IMR-90 (cell line): ENCODE measurements around the gene CH25H. TPM values are rescaled to one million over a fixed set of nuclear protein-coding genes. Genes with fewer than 3 reads are reported as not detected.

ENCODE experiments used
- ATAC-seq: fragments of 200-7000 bp; cut with Tn5 transposase; 2 replicates; pipeline ENCODE4 v1.9.1; 2020; ENCODE audit warnings: low read depth, mild to moderate bottlenecking, moderate library complexity
- BruUV-seq: library from RNA; stranded (reverse); fragments of 400-500 nt; replicated peaks from 2 replicates; lab custom pipeline; 2021; lab: Mats Ljungman, UMichigan
- CTCF ChIA-PET: fragments of 300-600 bp; formaldehyde crosslinking; extraction: SDS; loops from one replicate; lab custom pipeline; 2021; ENCODE audit warnings: antibody characterized with exemption; lab: Yijun Ruan, JAX
- POLR2A ChIA-PET: fragments of 300-600 bp; sonication (Branson Sonifier 250); formaldehyde crosslinking; loops from one replicate; lab custom pipeline; 2022; ENCODE audit warnings: antibody characterized with exemption; ENCODE audit not compliant: unreplicated experiment; lab: Charles Lee
- DNase-seq: peaks from one replicate; pipeline ENCODE4 v3.0.0; 2013
- H2AFZ ChIP-seq: replicated peaks from 2 replicates; pipeline ENCODE3; 2013; ENCODE audit warnings: low read length, mild to moderate bottlenecking; ENCODE audit not compliant: poor library complexity
- H2AK5ac ChIP-seq: 2 replicates; pipeline ENCODE4 v1.6.1; 2013; ENCODE audit warnings: low read depth, low read length, inconsistent platforms
- H2AK9ac ChIP-seq: replicated peaks from 2 replicates; pipeline ENCODE3; 2013; ENCODE audit warnings: mild to moderate bottlenecking, low read depth, low read length, moderate library complexity; ENCODE audit not compliant: poor library complexity
- H2BK120ac ChIP-seq: 2 replicates; pipeline ENCODE4 v1.6.1; 2013; ENCODE audit warnings: low read depth, low read length, inconsistent platforms
- H2BK15ac ChIP-seq: 3 replicates; pipeline ENCODE4 v1.6.1; 2013; ENCODE audit warnings: low read depth, low read length, inconsistent platforms
- H2BK20ac ChIP-seq: 2 replicates; pipeline ENCODE4 v1.6.1; 2013; ENCODE audit warnings: low read depth, mild to moderate bottlenecking, inconsistent platforms, low read length, moderate library complexity
- H2BK5ac ChIP-seq: 2 replicates; pipeline ENCODE4 v1.6.1; 2013; ENCODE audit warnings: mild to moderate bottlenecking, low read depth, low read length, inconsistent platforms; ENCODE audit not compliant: poor library complexity, severe bottlenecking
- H3K14ac ChIP-seq: replicated peaks from 2 replicates; pipeline ENCODE4 v1.6.1; 2013; ENCODE audit warnings: low read depth, low read length, inconsistent platforms
- H3K18ac ChIP-seq: 2 replicates; pipeline ENCODE4 v1.6.1; 2013; ENCODE audit warnings: low read depth, low read length, control low read depth
- H3K23ac ChIP-seq: 2 replicates; pipeline ENCODE4 v1.6.1; 2013; ENCODE audit warnings: low read depth, low read length, inconsistent platforms
- H3K27ac ChIP-seq: 2 replicates; pipeline ENCODE4 v1.5.1; 2013; ENCODE audit warnings: mild to moderate bottlenecking, control low read depth, low read length; ENCODE audit not compliant: insufficient read depth
- H3K27me3 ChIP-seq: 2 replicates; pipeline ENCODE4 v1.6.1; 2013; ENCODE audit warnings: low read length; ENCODE audit not compliant: control insufficient read depth, insufficient read depth
- H3K36me3 ChIP-seq: 2 replicates; pipeline ENCODE4 v1.6.1; 2013; ENCODE audit warnings: low read length, mixed read lengths; ENCODE audit not compliant: control insufficient read depth, insufficient read depth
- H3K4ac ChIP-seq: 2 replicates; pipeline ENCODE4 v1.6.1; 2013; ENCODE audit warnings: low read depth, low read length, inconsistent platforms
- H3K4me1 ChIP-seq: 2 replicates; pipeline ENCODE4 v1.6.1; 2013; ENCODE audit warnings: low read length, mixed read lengths; ENCODE audit not compliant: control insufficient read depth, insufficient read depth
- H3K4me2 ChIP-seq: 2 replicates; pipeline ENCODE4 v1.6.1; 2013; ENCODE audit warnings: low read depth, mild to moderate bottlenecking, control low read depth, low read length, moderate library complexity
- H3K4me3 ChIP-seq: 2 replicates; pipeline ENCODE4 v1.5.1; 2013; ENCODE audit warnings: low read depth, mild to moderate bottlenecking, control low read depth, low read length, moderate library complexity; ENCODE audit not compliant: insufficient read depth
- H3K56ac ChIP-seq: 2 replicates; pipeline ENCODE4 v1.6.1; 2013; ENCODE audit warnings: low read length, inconsistent platforms; ENCODE audit not compliant: insufficient read depth; ENCODE audit errors: extremely low read depth
- H3K79me1 ChIP-seq, 2 experiments: 2 replicates each; pipeline ENCODE4 v1.6.1; 2013; ENCODE audit warnings: low read length in 2 of 2, inconsistent platforms in 1 of 2, low read depth in 1 of 2
- H3K9ac ChIP-seq: 2 replicates; pipeline ENCODE4 v1.6.1; 2013; ENCODE audit warnings: low read depth, low read length, control low read depth
- H3K9me1 ChIP-seq: 2 replicates; pipeline ENCODE4 v1.6.1; 2013; ENCODE audit warnings: low read length, inconsistent platforms; ENCODE audit not compliant: insufficient read depth
- H3K9me3 ChIP-seq: 2 replicates; pipeline ENCODE4 v1.6.1; 2013; ENCODE audit warnings: low read length; ENCODE audit not compliant: control insufficient read depth, insufficient read depth
- H4K20me1 ChIP-seq: 2 replicates; pipeline ENCODE4 v1.6.1; 2013; ENCODE audit warnings: low read length, inconsistent platforms; ENCODE audit not compliant: insufficient read depth
- H4K5ac ChIP-seq: 2 replicates; pipeline ENCODE4 v1.6.1; 2013; ENCODE audit warnings: mild to moderate bottlenecking, low read depth, low read length, control low read depth
- H4K8ac ChIP-seq, 2 experiments: 2 replicates each; pipeline ENCODE4 v1.6.1; 2013; ENCODE audit warnings: low read depth in 2 of 2, low read length in 2 of 2, control low read depth in 1 of 2, inconsistent platforms in 1 of 2
- H4K91ac ChIP-seq: 2 replicates; pipeline ENCODE4 v1.6.1; 2013; ENCODE audit warnings: low read depth, low read length, inconsistent platforms; ENCODE audit not compliant: insufficient read depth
- BHLHE40 ChIP-seq: fragments of 150-350 bp; IDR thresholded peaks from 2 replicates; pipeline ENCODE4 v1.6.1; 2016; ENCODE audit warnings: mild to moderate bottlenecking, low read depth, low read length
- CEBPB ChIP-seq: IDR thresholded peaks from 2 replicates; pipeline ENCODE4 v1.6.1; 2012; ENCODE audit warnings: low read depth, low read length, improper control_type of control experiment
- FOS ChIP-seq: fragments of 150-350 bp; IDR thresholded peaks from 2 replicates; pipeline ENCODE4 v1.6.1; 2016; ENCODE audit warnings: low read depth, low read length
- MAFK ChIP-seq: IDR thresholded peaks from 2 replicates; pipeline ENCODE4 v1.6.1; 2012; ENCODE audit warnings: low read depth, low read length, improper control_type of control experiment
- POLR2A ChIP-seq: IDR thresholded peaks from 2 replicates; pipeline ENCODE4 v1.6.1; 2012; ENCODE audit warnings: mild to moderate bottlenecking, low read depth, low read length
- RAD21 ChIP-seq: IDR thresholded peaks from 2 replicates; pipeline ENCODE4 v1.6.1; 2012; ENCODE audit warnings: low read length, improper control_type of control experiment
- RFX5 ChIP-seq: IDR thresholded peaks from 2 replicates; pipeline ENCODE4 v1.8.0; 2012; ENCODE audit warnings: low read depth, mild to moderate bottlenecking, low read length, moderate library complexity
- SMC3 ChIP-seq: fragments of 150-350 bp; IDR thresholded peaks from 2 replicates; pipeline ENCODE4 v1.6.1; 2016; ENCODE audit warnings: low read depth, mild to moderate bottlenecking, antibody characterized with exemption, low read length, moderate library complexity
- dilution Hi-C: fragments of 300-500 bp; cut with HindIII; formaldehyde crosslinking; loops from one replicate; pipeline ENCODE4 v1.14.3; 2018; ENCODE audit warnings: low sequenced_read_pairs; ENCODE audit not compliant: unreplicated experiment
- in situ Hi-C: fragments of 300-500 bp; cut with MboI; formaldehyde crosslinking; loops from 3 replicates; pipeline ENCODE4 v1.14.3; 2019; ENCODE audit warnings: low sequenced_read_pairs, inconsistent platforms, mixed read lengths
- intact Hi-C: fragments of 100-400 bp; cut with micrococcal nuclease; formaldehyde crosslinking; loops from 2 replicates; pipeline ENCODE4 v1.10.0; 2022
- polyA plus RNA-seq, 3 experiments: library from polyadenylated mRNA; depleted of rRNA; stranded (reverse); fragments of >200 nt; gene quantifications; 2 replicates each; pipeline ENCODE4 v1.2.3, GENCODE V29; 2012; ENCODE audit warnings: low replicate concordance in 1 of 3
- total RNA-seq: library from RNA; depleted of rRNA; stranded (reverse); fragments of >200 nt; gene quantifications from 2 replicates; pipeline ENCODE4 v1.2.3, GENCODE V29; 2012
- TF ChIP-seq, protein P1 (sequence below): fragments of 150-350 bp; IDR thresholded peaks from 2 replicates; pipeline ENCODE4 v1.6.1; 2017; ENCODE audit warnings: mild to moderate bottlenecking, antibody characterized with exemption, low read length, low read depth
- TF ChIP-seq, protein P2 (sequence below): conservative IDR thresholded peaks from 2 replicates; pipeline ENCODE4 v1.5.1; 2012; ENCODE audit warnings: mild to moderate bottlenecking, low read depth, low read length, improper control_type of control experiment

The CH25H gene
- total and polyA plus RNA-seq, 2 of the 4 experiments (the other 2 are of a cell fraction), result 0.12 to 0.18 TPM

DNA sequence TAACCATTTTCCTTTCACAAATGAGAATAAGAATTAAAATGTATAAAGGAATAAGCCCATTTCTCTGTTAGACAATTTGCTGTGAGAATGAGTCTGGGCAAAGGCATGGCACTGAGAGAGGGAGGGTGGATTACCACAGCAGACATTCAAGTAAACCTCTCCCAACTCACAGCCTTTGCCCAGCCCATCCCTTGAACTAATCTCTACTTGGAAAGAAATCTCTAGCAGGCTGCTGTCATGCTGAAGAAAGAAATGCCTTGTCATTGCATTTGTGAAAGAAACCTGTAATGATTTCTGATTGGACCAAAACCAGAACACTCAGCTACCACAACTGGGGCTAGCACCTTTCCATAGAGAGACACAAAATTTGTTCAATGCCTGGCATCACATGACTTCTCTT, 39.2 kb downstream of the CH25H start:
- Histone ChIP-seq H2BK5ac (no peak overlapping the region), H3K14ac (no peak overlapping the region), H3K79me1 (no peaks in the 10 kb centered on the region), H3K36me3 (no peaks in the 10 kb centered on the region), H2AFZ (no peak overlapping the region), H4K5ac (no peak overlapping the region), H3K27me3 (peaks cover 8% of the 10 kb centered on the region; the same call in 1 of the 2 replicates), H3K56ac (no peak overlapping the region), H3K4me3 (no peak overlapping the region), H3K9me3 (no peaks in the 10 kb centered on the region), H4K91ac (no peak overlapping the region), H3K27ac (no peak overlapping the region), H3K23ac (no peak overlapping the region), H3K4me1 (peaks cover 2% of the 10 kb centered on the region), H2BK15ac (no peak overlapping the region), H3K18ac (no peak overlapping the region), H2BK20ac (no peak overlapping the region), H3K4ac (no peak overlapping the region), H3K9me1 (no peaks in the 10 kb centered on the region), H4K20me1 (no peaks in the 10 kb centered on the region), H2AK9ac (no peak overlapping the region), H2AK5ac (no peak overlapping the region), H3K4me2 (no peak overlapping the region), H3K9ac (no peak overlapping the region), H2BK120ac (no peak overlapping the region), H4K8ac (no peak overlapping the region)
- ATAC-seq, result no peak
- dilution Hi-C loops, result no loop called here
- POLR2A ChIA-PET, result no interaction called here
- in situ Hi-C loops, result no loop called here
- intact Hi-C loops, result loop anchor here (2.0 kb wide), 1 partner anchor 15 kb away; no protein-coding TSS in a partner anchor
- DNase-seq, result no peak
- TF ChIP-seq BHLHE40, result no peak
- TF ChIP-seq, protein P1, sequence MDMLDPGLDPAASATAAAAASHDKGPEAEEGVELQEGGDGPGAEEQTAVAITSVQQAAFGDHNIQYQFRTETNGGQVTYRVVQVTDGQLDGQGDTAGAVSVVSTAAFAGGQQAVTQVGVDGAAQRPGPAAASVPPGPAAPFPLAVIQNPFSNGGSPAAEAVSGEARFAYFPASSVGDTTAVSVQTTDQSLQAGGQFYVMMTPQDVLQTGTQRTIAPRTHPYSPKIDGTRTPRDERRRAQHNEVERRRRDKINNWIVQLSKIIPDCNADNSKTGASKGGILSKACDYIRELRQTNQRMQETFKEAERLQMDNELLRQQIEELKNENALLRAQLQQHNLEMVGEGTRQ, result no peak
- no peak for TF ChIP-seq RAD21
- no peak for TF ChIP-seq SMC3
- TF ChIP-seq, protein P2, sequence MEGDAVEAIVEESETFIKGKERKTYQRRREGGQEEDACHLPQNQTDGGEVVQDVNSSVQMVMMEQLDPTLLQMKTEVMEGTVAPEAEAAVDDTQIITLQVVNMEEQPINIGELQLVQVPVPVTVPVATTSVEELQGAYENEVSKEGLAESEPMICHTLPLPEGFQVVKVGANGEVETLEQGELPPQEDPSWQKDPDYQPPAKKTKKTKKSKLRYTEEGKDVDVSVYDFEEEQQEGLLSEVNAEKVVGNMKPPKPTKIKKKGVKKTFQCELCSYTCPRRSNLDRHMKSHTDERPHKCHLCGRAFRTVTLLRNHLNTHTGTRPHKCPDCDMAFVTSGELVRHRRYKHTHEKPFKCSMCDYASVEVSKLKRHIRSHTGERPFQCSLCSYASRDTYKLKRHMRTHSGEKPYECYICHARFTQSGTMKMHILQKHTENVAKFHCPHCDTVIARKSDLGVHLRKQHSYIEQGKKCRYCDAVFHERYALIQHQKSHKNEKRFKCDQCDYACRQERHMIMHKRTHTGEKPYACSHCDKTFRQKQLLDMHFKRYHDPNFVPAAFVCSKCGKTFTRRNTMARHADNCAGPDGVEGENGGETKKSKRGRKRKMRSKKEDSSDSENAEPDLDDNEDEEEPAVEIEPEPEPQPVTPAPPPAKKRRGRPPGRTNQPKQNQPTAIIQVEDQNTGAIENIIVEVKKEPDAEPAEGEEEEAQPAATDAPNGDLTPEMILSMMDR, result no peak
- no peak for TF ChIP-seq FOS
- TF ChIP-seq CEBPB, result no peak
- TF ChIP-seq RFX5, result no peak
- TF ChIP-seq MAFK, result no peak
- no peak for TF ChIP-seq POLR2A
- BruUV-seq, result no TSS peak
- CTCF ChIA-PET, result interaction anchor here (1.0 kb wide), 1 partner anchor 29 kb away, joined by 4 read pairs; no protein-coding TSS in a partner anchor
